Transverse colon (tissue), 4 donors: ENCODE results near the gene CTNND2. TPM values are rescaled to one million over a fixed set of nuclear protein-coding genes. Genes with fewer than 3 reads are reported as not detected.

Source experiments
- DNase-seq: peaks from one replicate; pipeline ENCODE4 v3.0.0-alpha.2; 2019
- H3K27ac ChIP-seq, 4 donors: fragments of 200-600 bp; sonication (generic); 2 replicates each; pipeline ENCODE4 v1.5.1; 2016 to 2018; ENCODE audit warnings: inconsistent platforms in 4 of 4
- H3K27me3 ChIP-seq: fragments of 200-600 bp; sonication (generic); 2 replicates; pipeline ENCODE4 v1.5.1; 2017; ENCODE audit warnings: inconsistent platforms
- H3K36me3 ChIP-seq, 4 donors: fragments of 200-600 bp; sonication (generic); 2 replicates each; pipeline ENCODE4 v1.5.1; 2017 to 2019; ENCODE audit warnings: inconsistent platforms in 4 of 4
- H3K4me1 ChIP-seq, 4 donors: fragments of 200-600 bp; sonication (generic); 2 replicates each; pipeline ENCODE4 v1.5.1; 2017 to 2020; ENCODE audit warnings: inconsistent platforms in 4 of 4
- H3K4me3 ChIP-seq, 4 donors: fragments of 200-600 bp; sonication (generic); 1 replicate in 1 of 4; 2 replicates in 3 of 4; pipeline versions ENCODE4 v1.5.1 to v1.6.1; 2017 to 2019; ENCODE audit warnings: inconsistent platforms in 4 of 4
- H3K9me3 ChIP-seq, 2 donors: fragments of 200-600 bp; sonication (generic); 2 replicates each; pipeline ENCODE4 v1.5.1; 2017 to 2019; ENCODE audit warnings: inconsistent platforms in 2 of 2
- EP300 ChIP-seq: sonication (generic); formaldehyde crosslinking; IDR thresholded peaks from one replicate; pipeline ENCODE4 v1.6.1; 2017; ENCODE audit warnings: antibody characterized with exemption, low read depth
- POLR2A ChIP-seq: fragments of 450-650 bp; IDR thresholded peaks from one replicate; pipeline ENCODE4 v1.6.1; 2016; ENCODE audit warnings: antibody characterized with exemption, mild to moderate bottlenecking, moderate library complexity
- POLR2AphosphoS5 ChIP-seq, 3 donors: sonication (generic); formaldehyde crosslinking; IDR thresholded peaks; one replicate each; pipeline ENCODE4 v1.6.1; 2016; ENCODE audit warnings: antibody characterized with exemption in 3 of 3
- WGBS, 2 donors: methylation state at CpG; one replicate each; pipeline ENCODE4 v1.1.5; 2018; ENCODE audit warnings: low coverage in 1 of 2; 5-methylcytosine and 5-hydroxymethylcytosine counted together
- in situ Hi-C, 4 donors: fragments of 200-750 bp; cut with MboI; loops; one replicate each; pipeline versions ENCODE4 v1.15.0 to v1.15.1; 2017; ENCODE audit warnings: low sequenced_read_pairs in 3 of 4, low pct_ligation_motif_present in 1 of 4, low pct_unique_long_range_greater_than_20kb in 1 of 4
- intact Hi-C: fragments of 100-400 bp; cut with DNase I; formaldehyde crosslinking; loops from one replicate; pipeline ENCODE4 v1.15.1; 2023; ENCODE audit warnings: low total_unique reads
- total RNA-seq, 4 donors: library from RNA; depleted of rRNA; stranded (reverse); fragments of >200 nt; gene quantifications; one replicate each; pipeline ENCODE4 v1.1.0, GENCODE V29; 2016
- TF ChIP-seq, protein P1 (sequence below), 5 experiments: fragments of 200-600 bp in 3 of 5; fragments of 450-650 bp in 2 of 5; sonication (generic) in 3 of 5; IDR thresholded peaks; 1 replicate in 2 of 5; 2 replicates in 3 of 5; pipeline ENCODE4 v1.5.1; 2016 to 2017; ENCODE audit warnings: antibody characterized with exemption in 5 of 5, inconsistent platforms in 3 of 5, mild to moderate bottlenecking in 2 of 5, moderate library complexity in 1 of 5

The CTNND2 gene
- total RNA-seq, 4 donors from 2014 or later, result 1.9 to 2.1 TPM; not detected in 2

DNA sequence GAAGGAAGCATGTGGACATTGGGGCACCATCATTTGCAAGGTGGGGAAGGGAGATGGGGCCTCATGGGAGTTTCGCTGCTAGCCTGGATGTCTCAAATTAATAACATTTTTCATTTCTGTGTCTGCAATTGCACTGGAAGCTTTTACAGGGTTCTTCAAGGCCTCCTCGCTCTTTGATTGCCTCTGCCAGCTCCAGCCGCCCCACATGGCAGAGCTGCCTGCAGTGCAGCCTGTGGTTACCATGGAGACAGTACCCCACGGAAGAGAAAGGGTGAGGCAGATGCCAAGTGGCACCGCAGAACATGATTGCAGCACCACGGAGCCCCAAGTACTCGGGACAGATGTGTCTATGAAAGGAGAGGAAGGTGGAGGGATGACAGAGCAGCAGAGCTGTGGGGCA lies 25.4 kb downstream of the CTNND2 start:
- TF ChIP-seq POLR2A (no peak), POLR2AphosphoS5 (IDR thresholded peaks at IDR 0.05) (no peak)
- Histone ChIP-seq H3K9me3 (no peaks in the 10 kb centered on the region), H3K27ac (no peak overlapping the region), H3K36me3 (no peaks in the 10 kb centered on the region), H3K4me3 (no peak overlapping the region), H3K4me1 (no peaks in the 10 kb centered on the region), H3K27me3 (no peaks in the 10 kb centered on the region)
- intact Hi-C loops, result no loop called here
- no peak for DNase-seq
- 64 to 67% methylated on average over 2 to 7 of the region's 7 CpGs for WGBS, 2 donors
- in situ Hi-C loops, result no loop called here

DNA sequence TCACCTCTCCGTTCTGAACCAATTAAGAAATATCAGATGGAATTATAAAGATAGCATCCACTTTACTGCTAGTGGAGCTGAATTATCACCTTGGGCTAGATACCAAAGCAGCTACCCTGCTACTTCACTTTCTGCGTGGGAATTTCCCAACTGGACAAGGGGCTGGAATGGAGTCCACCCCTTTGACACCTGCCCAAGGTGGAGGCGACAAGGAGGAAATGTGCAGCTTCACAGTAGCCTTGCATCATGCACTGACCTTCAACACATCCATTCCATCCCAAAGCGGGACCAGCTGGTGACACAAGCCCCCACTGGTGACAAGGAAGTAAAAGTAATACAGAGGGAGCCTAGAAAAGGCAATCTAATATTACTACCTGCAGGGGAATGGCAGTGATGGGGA lies 30.7 kb downstream of the CTNND2 start:
- no peak for DNase-seq
- TF ChIP-seq POLR2AphosphoS5 (IDR thresholded peaks at IDR 0.05), result no peak
- no peak for TF ChIP-seq POLR2A
- no peak for TF ChIP-seq EP300
- TF ChIP-seq, protein P1, sequence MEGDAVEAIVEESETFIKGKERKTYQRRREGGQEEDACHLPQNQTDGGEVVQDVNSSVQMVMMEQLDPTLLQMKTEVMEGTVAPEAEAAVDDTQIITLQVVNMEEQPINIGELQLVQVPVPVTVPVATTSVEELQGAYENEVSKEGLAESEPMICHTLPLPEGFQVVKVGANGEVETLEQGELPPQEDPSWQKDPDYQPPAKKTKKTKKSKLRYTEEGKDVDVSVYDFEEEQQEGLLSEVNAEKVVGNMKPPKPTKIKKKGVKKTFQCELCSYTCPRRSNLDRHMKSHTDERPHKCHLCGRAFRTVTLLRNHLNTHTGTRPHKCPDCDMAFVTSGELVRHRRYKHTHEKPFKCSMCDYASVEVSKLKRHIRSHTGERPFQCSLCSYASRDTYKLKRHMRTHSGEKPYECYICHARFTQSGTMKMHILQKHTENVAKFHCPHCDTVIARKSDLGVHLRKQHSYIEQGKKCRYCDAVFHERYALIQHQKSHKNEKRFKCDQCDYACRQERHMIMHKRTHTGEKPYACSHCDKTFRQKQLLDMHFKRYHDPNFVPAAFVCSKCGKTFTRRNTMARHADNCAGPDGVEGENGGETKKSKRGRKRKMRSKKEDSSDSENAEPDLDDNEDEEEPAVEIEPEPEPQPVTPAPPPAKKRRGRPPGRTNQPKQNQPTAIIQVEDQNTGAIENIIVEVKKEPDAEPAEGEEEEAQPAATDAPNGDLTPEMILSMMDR (IDR thresholded peaks at IDR 0.05), result no peak
- Histone ChIP-seq H3K9me3 (no peaks in the 10 kb centered on the region), H3K4me1 (no peaks in the 10 kb centered on the region), H3K4me3 (no peak overlapping the region), H3K27ac (no peak overlapping the region), H3K36me3 (no peaks in the 10 kb centered on the region), H3K27me3 (no peaks in the 10 kb centered on the region)
- 50 to 86% methylated on average over 1 to 4 of the region's 4 CpGs for WGBS, 2 donors
- in situ Hi-C loops, result no loop called here
- intact Hi-C loops, result no loop called here

DNA sequence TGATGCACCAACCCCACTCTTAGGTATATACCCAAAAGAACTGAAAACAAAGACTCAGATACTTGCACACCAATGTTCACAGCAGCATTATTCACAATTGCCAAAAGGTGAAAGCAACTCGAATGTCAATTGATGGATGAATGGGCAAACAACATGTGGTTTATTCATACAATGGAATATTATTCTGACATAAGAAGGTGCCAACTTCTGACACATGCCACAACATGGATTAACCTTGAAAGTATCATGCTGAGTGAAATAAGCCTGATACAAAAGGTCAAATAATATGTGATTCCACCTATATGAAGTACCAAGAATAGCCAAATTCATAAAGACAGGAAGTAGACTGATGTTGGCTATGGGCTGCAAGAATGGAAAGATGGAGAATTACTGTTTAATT lies 35.0 kb downstream of the CTNND2 start:
- intact Hi-C loops (no loop called here), in situ Hi-C loops (no loop called here)
- DNase-seq, result no peak
- Histone ChIP-seq H3K36me3 (no peaks in the 10 kb centered on the region), H3K27me3 (no peaks in the 10 kb centered on the region), H3K27ac (no peak overlapping the region), H3K9me3 (no peaks in the 10 kb centered on the region), H3K4me3 (no peak overlapping the region), H3K4me1 (no peaks in the 10 kb centered on the region)
- TF ChIP-seq POLR2A (no peak), EP300 (no peak)
- 67 to 86% methylated on average over 1 of the region's 1 CpG for WGBS, 2 donors

DNA sequence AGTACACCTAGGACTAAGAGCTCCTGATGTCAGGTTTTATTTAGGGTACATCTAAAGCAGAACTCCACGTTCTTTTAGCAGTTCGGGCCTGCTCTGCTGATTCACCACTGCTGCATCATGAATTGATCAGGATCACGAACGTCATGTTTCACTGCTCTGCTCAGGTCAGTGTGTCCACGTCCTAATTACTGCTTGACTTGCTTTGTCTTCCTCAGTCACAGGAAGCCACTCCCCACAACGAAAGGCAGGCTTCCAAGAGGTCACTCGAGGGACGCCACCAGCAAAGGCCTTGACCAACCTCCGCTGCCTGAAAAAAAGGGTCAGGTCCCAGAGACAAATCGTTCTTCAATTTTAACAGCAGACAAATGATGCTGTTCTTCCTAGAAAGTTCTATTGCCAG lies 40.3 kb downstream of the CTNND2 start:
- Histone ChIP-seq H3K27me3 (no peaks in the 10 kb centered on the region), H3K9me3 (no peaks in the 10 kb centered on the region), H3K4me1 (no peaks in the 10 kb centered on the region), H3K36me3 (no peaks in the 10 kb centered on the region), H3K4me3 (no peak overlapping the region), H3K27ac (no peak overlapping the region)
- intact Hi-C loops, result no loop called here
- 70% methylated on average over 10 of the region's 10 CpGs; no CpG with 5 or more reads in 1 of the 2 donors for WGBS, 2 donors
- no peak for TF ChIP-seq POLR2A
- TF ChIP-seq, protein P1 (IDR thresholded peaks at IDR 0.05), result no peak
- no peak for TF ChIP-seq EP300
- TF ChIP-seq POLR2AphosphoS5 (IDR thresholded peaks at IDR 0.05), result no peak
- in situ Hi-C loops, result no loop called here
- DNase-seq, result no peak

DNA sequence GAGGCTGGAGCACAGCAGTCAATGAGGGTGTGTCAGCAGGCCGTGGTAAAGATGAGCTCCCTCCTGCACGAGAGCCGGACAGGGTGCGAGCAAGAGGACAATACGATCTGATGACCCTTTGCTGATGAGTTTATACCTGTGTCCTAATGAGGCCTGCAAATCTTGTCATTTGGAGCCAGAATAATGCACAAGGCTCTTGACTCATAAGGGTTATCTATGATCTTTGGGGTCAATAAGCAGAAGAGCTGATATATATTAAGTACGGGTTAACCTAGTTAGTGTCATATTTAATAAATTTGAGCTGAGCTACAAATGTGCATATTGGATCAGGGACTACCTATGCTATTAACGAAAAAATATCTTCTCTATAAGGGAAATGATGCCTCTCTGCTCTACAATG lies 46.9 kb downstream of the CTNND2 start:
- Histone ChIP-seq H3K4me3 (no peak overlapping the region), H3K27ac (no peak overlapping the region), H3K4me1 (no peaks in the 10 kb centered on the region), H3K27me3 (no peaks in the 10 kb centered on the region), H3K9me3 (no peaks in the 10 kb centered on the region), H3K36me3 (no peaks in the 10 kb centered on the region)
- DNase-seq, result no peak
- intact Hi-C loops (no loop called here), in situ Hi-C loops (no loop called here)
- TF ChIP-seq POLR2AphosphoS5 (IDR thresholded peaks at IDR 0.05) (no peak), POLR2A (no peak), EP300 (no peak)
- TF ChIP-seq, protein P1 (IDR thresholded peaks at IDR 0.05), result no peak
- WGBS, 2 donors, result 79 to 80% methylated on average over 7 of the region's 7 CpGs
